SHP77 treated with DMSO at 0.1 percent for 48 hours (cell line): ENCODE results near the gene SNRNP35.
"Not testable (repeated sequence)": the region's sequence is repeated elsewhere in the genome, so short reads cannot be mapped to it uniquely, and the experiment has no call there.

Source experiments
- DNase-seq: peaks from one replicate; lab custom pipeline; 2025; lab: John Stamatoyannopoulos, UW

SNRNP35 gene

DNA sequence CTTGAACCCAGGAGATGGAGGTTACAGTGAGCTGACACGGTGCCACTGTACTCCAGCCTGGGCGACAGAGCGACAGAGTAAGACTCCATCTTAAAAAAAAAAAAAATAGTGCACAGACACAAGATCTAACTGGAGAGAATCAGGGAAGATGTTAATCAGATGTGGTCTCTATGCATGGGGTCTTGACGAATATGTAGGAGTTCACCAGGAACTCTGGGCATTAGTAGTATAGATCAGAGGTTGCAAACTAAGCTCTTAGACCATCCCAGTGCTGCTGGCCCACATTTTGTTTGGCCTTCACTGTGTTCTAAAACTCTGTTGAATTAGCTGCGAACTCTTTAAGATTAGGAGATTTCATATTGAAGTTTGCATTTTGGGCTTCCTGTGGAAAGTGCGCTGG lies 31.6 kb downstream of the SNRNP35 start:
- no peak for DNase-seq

DNA sequence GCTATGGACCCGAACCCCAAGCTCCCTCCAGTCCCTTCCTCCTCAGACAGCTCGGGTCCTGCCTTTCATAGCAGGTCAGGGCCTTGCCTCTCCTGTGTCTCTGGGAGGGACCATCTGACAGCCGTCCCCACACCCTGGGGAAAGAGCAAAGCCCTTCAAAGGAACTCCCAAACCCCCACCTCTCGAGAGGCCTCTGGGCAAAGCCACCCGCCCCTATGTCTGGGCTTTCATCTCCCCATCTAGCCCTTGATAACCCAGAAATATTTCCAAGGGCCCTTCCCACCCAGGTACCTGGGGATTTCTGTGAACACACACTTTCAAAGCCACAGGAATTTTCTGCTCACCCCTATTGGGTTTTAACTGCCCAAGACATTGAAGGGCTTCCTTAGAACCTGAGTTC lies 32.1 kb downstream of the SNRNP35 start:
- no peak for DNase-seq

DNA sequence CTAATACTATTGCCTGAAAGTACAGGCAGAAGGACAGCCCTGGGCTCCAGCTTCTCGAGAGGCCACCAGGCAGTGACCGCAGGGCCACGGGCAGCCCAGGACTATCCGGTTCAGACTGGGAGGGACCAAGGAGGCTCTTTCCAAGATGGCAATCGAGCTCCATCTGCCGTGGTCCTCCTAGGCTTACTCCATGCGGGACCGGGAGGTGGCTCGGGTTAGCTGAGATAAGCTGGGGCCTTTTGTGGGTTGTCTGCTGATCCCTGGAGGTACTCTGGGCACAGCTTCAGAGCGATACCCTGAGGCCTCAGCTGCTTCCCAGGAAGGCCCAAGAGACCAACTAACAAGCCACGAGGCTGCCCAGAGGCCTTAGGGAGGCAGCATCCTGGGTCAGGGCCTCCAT lies 33.1 kb downstream of the SNRNP35 start:
- no peak for DNase-seq

DNA sequence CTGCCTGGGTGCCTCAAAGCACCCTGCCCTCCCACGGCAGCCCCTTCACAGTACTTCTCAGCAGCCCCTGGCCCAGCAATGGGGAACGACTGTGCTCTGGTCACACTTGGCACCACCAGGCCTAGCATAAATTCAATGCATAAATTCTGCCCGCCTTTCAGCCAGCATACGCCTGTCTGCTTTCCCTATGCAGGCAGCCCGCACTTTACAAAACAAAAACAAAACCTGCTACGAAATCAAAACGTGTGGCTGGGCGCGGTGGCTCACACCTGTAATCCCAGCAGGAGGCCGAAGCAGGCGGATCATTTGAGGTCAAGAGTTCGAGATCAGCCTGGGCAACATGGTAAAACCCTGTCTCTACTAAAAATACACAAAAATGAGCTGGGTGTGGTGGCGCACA lies 33.5 kb downstream of the SNRNP35 start:
- DNase-seq, result no peak

DNA sequence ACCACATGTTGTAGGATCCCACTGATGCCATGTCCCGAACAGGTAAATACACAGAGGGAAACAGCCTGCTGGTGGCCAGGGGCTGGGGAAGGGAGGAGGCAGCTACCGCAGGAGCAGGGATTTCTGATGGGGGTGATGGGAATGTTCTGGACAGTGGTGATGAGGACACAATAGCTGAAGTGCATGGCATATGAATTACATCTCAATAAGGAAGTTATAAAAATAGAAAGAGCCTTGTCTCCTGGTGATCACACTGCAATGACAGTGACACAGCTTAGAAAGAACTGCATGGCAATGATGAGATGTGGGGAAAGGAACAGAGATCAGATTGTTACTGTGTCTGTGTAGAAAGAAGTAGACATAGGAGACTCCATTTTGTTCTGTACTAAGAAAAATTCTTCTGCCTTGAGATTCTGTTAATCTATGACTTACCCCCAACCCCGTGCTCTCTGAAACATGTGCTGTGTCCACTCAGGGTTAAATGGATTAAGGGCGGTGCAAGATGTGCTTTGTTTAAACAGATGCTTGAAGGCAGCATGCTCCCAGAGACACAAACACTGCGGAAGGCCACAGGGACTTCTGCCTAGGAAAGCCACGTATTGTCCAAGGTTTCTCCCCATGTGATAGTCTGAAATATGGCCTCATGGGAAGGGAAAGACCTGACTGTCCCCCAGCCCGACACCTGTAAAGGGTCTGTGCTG lies 34.5 kb downstream of the SNRNP35 start:
- not testable (repeated sequence) for DNase-seq

DNA sequence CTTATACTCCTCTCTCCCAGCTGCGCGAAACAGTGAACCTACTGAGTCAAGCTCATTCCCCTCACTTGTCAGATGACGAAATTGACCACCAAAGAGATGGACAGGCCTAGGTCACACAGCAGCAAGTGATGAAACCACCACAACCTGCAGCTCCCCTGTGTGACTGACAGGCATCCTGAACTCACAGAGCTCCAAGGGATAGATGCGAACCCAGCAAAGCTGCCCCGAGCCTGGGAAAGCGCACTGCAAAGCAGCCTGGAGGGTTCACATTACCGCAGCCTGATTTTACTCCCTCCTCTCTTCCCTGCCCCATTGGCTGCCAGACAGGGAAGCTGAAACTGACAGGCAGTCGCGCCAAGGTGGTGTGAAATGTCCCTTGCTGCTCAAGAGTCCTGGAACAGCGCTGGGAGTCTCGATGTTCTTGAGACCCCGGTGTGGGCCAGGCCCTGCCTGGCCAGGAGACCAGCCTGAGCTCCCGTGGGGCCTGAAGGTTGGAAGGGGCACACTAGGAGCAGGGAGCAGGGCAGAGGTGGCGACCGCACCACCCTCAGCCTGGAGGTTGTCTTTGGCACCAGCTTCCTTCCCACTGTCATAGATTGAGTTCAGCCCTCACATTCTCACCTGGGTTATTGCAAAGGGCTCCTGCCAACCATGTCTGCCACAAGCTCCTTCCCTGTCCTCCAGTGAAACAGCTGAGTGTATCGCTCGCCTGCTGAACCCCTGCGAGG lies 36.3 kb downstream of the SNRNP35 start:
- no peak for DNase-seq

DNA sequence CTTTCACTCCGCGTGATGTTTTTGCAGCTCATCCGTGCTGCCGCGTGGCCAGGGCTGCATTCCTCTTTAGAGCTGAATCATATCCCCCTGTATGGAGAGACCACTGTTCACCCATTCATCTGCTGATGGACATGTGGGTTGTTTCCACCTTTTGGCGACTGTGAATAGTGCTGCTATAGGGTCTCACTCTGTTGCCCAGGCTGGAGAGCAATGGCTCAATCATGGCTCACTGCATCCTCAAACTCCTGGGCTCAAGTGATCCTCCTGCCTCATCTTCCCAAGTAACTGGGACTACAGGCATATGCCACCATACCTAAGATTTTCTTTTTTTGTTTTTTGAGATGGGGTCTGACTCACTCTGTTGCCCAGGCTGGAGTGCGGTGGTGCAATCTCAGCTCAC lies 39.1 kb downstream of the SNRNP35 start:
- DNase-seq, result no peak

DNA sequence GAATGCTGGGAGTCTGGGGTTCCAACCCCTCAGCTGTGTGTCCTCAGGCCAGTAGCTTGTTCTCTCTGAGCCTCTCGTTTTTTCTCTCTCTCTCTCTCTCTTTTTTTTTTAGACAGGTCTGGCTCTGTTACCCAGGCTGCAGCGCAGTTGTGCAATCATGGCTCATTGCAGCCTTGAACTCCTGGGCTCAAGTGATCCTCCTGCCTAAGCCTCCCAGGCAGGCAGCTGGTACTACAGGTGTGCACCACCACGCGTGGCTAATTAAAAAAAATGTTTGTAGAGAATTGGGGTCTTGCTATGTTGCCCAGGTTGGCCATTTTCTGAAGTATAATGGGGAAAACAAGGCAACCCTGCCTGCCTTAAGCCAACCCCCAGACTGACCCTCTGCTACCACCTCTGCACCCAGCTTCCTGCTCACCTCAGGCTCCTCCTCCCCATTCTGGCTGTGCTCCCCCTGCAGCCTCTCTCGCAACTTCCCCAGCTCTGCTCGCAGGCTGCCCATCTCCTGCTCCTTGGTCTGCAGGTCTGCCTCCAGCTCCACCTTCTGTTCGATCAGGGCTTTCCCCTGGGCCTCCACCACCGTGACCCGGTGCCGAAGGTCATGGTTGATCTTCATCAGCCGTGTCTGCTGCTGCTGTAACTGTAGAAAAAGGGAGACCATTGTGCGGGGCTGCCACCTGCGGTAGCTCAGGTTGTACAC lies 40.3 kb downstream of the SNRNP35 start:
- DNase-seq, result no peak

DNA sequence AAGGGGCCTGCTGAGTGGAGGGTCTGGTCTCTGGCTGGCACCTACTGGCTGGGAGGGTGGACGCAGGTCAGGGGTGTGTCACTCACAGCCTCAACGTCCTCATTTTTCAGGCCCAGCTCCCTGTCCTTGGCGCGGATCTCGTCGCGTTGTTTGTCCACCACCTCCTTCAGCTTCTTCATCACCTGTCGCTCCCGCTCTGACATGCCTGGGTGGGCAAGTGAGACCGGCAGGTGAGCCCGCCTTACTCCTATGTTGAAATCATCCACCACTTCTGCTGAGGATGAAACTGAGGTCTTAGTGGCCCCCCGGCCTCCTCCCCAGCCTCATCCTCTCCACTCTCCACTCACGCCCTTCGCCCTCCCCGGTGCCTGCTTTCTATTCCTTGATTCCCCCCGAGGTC lies 41.4 kb downstream of the SNRNP35 start:
- DNase-seq, result no peak

DNA sequence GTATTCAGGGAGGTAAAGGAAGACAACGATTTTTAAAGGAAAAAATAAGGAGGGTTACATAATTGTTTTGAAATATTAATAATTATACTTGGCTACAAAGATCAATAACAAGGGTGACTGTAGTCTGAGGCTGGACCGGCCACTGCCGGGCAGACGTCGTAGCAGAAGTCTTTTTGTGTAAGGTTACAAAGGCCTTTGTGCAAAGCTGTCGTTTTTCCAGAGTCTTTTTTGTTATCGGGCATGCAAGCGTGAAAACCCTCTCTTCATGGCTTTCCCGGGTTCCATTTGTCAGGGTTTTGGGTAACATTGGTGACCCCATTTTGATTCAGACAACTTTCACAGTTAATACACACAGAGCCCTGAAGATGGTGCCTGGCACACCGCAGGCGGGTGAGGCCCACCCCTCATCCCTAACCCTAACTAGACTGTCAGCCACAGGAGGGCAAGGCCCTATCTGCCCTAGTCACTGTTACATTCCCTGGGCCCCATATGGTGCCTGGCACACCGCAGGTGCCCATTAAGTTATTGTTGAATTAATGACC lies 44.3 kb downstream of the SNRNP35 start:
- DNase-seq, result no peak

DNA sequence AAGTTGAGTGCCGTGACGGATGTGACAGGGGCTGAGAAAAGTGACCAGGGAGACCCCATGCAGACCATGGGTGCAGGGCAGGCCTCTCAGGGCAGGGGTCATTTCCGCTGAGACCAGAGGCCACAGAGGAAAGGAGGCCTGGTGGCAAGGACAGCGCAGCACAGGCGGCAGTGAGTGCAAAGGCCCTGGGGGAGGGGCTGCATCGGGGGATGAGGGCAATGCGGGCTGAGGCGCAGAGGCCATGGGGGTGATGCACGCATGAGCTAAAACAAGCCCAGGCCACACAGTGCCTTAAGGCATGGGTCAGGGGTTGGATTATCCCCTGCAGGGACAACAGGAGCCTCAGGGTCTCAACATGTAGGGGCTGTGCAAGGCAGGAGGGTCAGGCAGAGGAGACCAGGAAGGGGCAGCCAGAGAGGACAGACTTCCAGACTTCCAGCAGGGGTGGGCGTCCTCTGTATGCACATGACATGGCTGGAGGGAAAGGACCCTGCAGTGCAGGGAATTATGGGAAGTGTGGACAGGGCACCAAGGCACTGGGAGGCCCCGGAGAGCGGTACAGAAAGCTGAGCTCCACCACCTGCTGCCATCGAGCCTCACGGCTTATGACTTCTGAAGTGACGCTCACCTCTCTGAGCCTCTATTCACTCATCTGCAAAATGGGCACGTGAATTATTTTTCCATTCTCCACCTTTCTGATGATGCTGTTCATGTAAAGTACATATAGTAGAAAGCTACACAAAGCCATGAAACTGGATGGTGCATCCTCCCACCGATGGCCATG lies 48.3 kb downstream of the SNRNP35 start:
- DNase-seq, result no peak

DNA sequence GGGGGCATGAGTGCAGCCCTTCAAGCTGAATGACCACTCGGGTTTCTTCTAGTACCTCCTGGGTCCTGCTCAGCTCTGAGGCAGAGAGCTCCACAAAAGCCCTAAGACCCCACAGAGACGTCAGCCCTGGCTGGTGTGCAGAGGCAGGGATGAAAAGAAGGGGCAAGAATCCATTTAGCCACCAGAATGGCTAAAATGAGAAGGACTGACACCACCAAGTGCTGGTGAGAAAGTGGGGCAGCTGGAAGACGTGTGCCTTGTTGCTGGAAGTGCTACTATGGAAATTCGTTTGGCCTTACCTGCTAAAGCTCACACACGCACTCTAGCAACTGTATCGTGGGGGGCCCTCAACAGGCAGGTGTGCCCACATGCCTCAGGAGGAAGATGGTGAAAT lies 48.9 kb downstream of the SNRNP35 start:
- DNase-seq, result no peak

DNA sequence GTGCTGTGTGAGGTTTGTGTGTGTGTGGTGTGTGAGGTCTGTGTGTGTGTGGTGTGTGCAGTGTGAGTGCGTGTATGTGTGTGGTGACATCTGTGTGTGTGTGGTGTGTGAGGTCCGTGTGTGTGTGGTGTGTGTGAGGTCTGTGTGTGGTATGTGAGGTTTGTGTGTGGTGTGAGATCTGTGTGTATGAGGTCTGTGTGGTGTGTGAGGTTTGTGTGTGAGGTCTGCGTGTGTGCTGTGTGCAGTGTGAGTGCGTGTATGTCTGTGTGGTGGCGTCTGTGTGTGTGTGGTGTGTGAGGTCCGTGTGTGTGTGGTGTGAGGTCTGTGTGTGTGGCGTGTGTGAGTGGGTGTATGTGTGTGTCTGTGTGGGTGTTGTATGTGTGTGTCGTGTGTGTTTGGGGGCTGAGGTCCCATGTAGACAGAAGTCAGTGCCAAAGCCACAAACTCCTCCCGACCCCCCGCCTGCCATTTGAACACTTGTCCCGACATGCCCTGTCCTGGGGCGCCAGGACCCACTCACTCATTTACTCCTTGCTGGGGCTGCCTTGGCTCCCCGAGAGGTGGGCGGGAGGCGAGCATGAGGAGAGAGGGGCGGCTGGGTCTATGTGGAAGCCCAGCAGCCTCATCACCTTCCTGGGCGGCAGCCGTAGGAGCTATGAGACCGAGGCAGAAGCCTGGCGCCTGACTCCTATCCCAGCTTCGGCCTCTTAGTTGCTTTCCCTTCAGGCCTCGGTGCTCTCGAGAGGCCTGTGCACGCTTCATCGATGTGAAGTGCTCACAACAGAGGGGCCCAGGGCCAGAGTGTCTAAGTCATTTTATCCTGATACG lies 55.1 kb downstream of the SNRNP35 start:
- DNase-seq, result no peak

DNA sequence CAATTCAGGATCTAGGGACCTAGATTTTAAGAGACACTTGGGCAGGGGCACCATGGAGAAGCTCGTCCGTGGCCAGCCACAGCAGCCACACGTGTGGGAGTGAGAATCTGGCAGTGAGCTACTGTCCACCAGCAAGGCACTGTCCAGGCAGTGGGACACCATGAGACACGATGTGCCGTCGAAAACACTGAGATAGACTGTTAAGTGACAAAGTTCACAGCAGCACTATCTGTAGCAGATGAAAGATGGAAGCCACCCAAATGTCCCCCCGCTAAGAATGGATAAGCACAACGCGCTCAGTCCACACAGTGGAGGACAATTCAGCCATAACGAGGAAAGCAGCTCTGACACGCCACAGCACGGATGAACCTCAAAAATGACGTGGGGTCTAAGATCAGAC lies 55.9 kb downstream of the SNRNP35 start:
- DNase-seq, result no peak

DNA sequence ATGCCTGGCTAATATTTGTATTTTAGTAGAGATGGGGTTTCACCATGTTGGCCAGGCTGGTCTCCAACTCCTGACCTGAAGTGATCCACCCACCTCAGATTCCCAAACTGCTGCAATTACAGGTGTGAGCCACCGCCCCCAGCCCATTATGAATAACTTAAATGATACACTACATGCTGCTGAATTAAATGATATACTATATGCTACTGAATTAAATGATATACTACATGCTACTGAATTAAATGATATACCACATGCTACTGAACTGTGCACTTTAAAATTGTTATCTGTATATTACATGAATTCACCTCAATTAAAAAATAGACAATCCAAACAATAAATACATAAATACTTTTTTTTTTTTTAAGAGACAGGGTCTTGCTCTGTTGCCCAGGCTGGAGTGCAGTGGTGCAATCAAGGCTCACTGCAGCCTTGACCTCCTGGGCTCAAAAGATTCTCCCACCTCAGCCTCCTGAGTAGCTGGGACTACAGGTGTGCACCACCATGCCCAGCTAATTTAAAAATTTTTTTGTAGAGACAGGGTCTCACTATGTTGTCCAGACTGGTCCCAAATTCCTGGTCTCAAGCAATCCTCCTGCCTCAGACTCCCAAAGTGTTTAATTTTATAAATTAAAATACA lies 56.8 kb downstream of the SNRNP35 start:
- not testable (repeated sequence) for DNase-seq

DNA sequence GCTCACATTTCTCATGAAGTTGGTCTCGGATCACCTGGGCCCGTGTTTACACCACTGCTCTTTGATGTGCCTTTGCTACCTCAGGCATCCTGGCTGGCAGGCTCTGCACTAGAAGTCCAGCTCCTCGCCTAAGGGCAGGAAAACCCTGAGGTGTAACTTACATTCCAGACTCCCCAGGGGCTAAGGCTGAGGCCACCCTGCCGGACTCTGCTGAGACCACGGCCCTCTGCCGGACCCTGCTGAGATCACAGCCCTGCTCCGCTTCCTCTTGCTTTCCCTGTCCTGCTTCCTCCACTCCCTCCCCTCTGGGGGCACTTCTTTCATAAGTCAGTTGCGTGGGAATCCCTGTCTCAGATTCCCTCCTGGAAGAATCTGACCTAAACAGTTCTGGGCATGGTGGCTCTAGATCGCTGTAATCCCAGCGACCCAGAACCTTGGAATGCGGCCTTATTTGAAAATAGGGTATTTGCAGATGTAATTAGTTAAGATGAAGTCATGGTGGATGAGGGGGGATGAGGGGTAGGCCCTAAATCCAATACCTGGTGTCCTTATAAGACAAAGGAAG lies 58.4 kb downstream of the SNRNP35 start:
- DNase-seq, result no peak
